Stimulated activated naive CD8-positive, alpha-beta T cell treated with anti-CD3 and anti-CD28 coated beads, Interleukin-15, Interleukin-2, amounts not matched to agents 100 ng/mL and 50 ng/mL, for 24 hours (primary cell): ENCODE data around the gene FURIN.
"Not testable (repeated sequence)": the region's sequence is repeated elsewhere in the genome, so short reads cannot be mapped to it uniquely, and the experiment has no call there.

Experiments
- H3K27ac Mint-ChIP-seq: one replicate; pipeline ENCODE4 v1.8.0; 2021; ENCODE audit warnings: mild to moderate bottlenecking, mixed read lengths
- H3K27me3 Mint-ChIP-seq: one replicate; pipeline ENCODE4 v1.8.0; 2021; ENCODE audit warnings: mixed read lengths
- H3K36me3 Mint-ChIP-seq: one replicate; pipeline ENCODE4 v1.8.0; 2021; ENCODE audit warnings: low read depth, mixed read lengths
- H3K4me1 Mint-ChIP-seq: one replicate; pipeline ENCODE4 v1.8.0; 2021; ENCODE audit warnings: low read depth, mixed read lengths
- H3K4me3 Mint-ChIP-seq: one replicate; pipeline ENCODE4 v1.8.0; 2021; ENCODE audit warnings: mild to moderate bottlenecking, mixed read lengths
- H3K9me3 Mint-ChIP-seq: one replicate; pipeline ENCODE4 v1.8.0; 2021; ENCODE audit warnings: mixed read lengths

FURIN gene

GRCh38 chr15:90890839-90891238 is 22.5 kb downstream of the FURIN start:
- Mint-ChIP-seq H3K4me3 (no peak overlapping the region), H3K36me3 (no peaks in the 10 kb centered on the region), H3K27ac (no peak overlapping the region), H3K4me1 (peaks cover 5% of the 10 kb centered on the region), H3K27me3 (no peaks in the 10 kb centered on the region), H3K9me3 (no peaks in the 10 kb centered on the region)

- Mint-ChIP-seq H3K4me3 (no peak overlapping the region), H3K27me3 (no peaks in the 10 kb centered on the region)
Measured at GRCh38 chr15:90891346-90891949, 23.1 kb downstream of the FURIN start.

GRCh38 chr15:90892023-90892422 is 23.6 kb downstream of the FURIN start:
- Mint-ChIP-seq H3K27ac (no peak overlapping the region), H3K9me3 (no peaks in the 10 kb centered on the region), H3K4me3 (no peak overlapping the region), H3K27me3 (no peaks in the 10 kb centered on the region), H3K4me1 (peaks cover 4% of the 10 kb centered on the region), H3K36me3 (no peaks in the 10 kb centered on the region)

More at GRCh38 chr15:90891346-90891949, 23.1 kb downstream of the FURIN start:
- no peak overlapping the region for H3K27ac Mint-ChIP-seq
- no peaks in the 10 kb centered on the region for H3K36me3 Mint-ChIP-seq
- H3K9me3 Mint-ChIP-seq, result no peaks in the 10 kb centered on the region
- H3K4me1 Mint-ChIP-seq, result peaks cover 1% of the 10 kb centered on the region

GRCh38 chr15:90892498-90893174 is 24.2 kb downstream of the FURIN start:
- Mint-ChIP-seq H3K4me1 (peaks cover 4% of the 10 kb centered on the region), H3K27me3 (no peaks in the 10 kb centered on the region), H3K4me3 (no peak overlapping the region), H3K9me3 (no peaks in the 10 kb centered on the region), H3K36me3 (no peaks in the 10 kb centered on the region), H3K27ac (no peak overlapping the region)

GRCh38 chr15:90893175-90894090 is 25.0 kb downstream of the FURIN start:
- Mint-ChIP-seq H3K27me3 (no peaks in the 10 kb centered on the region), H3K9me3 (no peaks in the 10 kb centered on the region), H3K36me3 (no peaks in the 10 kb centered on the region), H3K4me1 (peaks cover 4% of the 10 kb centered on the region), H3K4me3 (no peak overlapping the region), H3K27ac (no peak overlapping the region)

- no peaks in the 10 kb centered on the region for H3K36me3 Mint-ChIP-seq
- H3K27ac Mint-ChIP-seq, result no peak overlapping the region
- H3K9me3 Mint-ChIP-seq, result no peaks in the 10 kb centered on the region
- no peak overlapping the region for H3K4me3 Mint-ChIP-seq
- H3K4me1 Mint-ChIP-seq, result peaks cover 6% of the 10 kb centered on the region
- H3K27me3 Mint-ChIP-seq, result no peaks in the 10 kb centered on the region
Measured at GRCh38 chr15:90895571-90896117, 27.3 kb downstream of the FURIN start.

- Mint-ChIP-seq H3K4me1 (peaks cover 18% of the 10 kb centered on the region), H3K27ac (peak overlapping the region; percentile 11)
- not testable (repeated sequence) for H3K36me3 Mint-ChIP-seq, H3K27me3 Mint-ChIP-seq, H3K4me3 Mint-ChIP-seq, H3K9me3 Mint-ChIP-seq
Measured at GRCh38 chr15:90897131-90897655, 28.8 kb downstream of the FURIN start.

GRCh38 chr15:90901175-90902039 is 33.0 kb downstream of the FURIN start:
- peaks cover 19% of the 10 kb centered on the region for H3K36me3 Mint-ChIP-seq
- H3K27me3 Mint-ChIP-seq, result no peaks in the 10 kb centered on the region
- peak overlapping the region; percentile 91 for H3K27ac Mint-ChIP-seq
- H3K4me3 Mint-ChIP-seq, result peak overlapping the region; percentile 88
- H3K9me3 Mint-ChIP-seq, result no peaks in the 10 kb centered on the region
- peaks cover 26% of the 10 kb centered on the region for H3K4me1 Mint-ChIP-seq

GRCh38 chr15:90902040-90902839 is 33.9 kb downstream of the FURIN start:
- H3K4me1 Mint-ChIP-seq, result peaks cover 23% of the 10 kb centered on the region
- H3K27ac Mint-ChIP-seq, result peak overlapping the region; percentile 91
- peaks cover 26% of the 10 kb centered on the region for H3K36me3 Mint-ChIP-seq
- H3K9me3 Mint-ChIP-seq, result no peaks in the 10 kb centered on the region
- H3K27me3 Mint-ChIP-seq, result no peaks in the 10 kb centered on the region
- H3K4me3 Mint-ChIP-seq, result peak overlapping the region; percentile 88

- no peaks in the 10 kb centered on the region for H3K27me3 Mint-ChIP-seq
- peak within 1 kb of the TSS; percentile 88 for H3K4me3 Mint-ChIP-seq
- H3K36me3 Mint-ChIP-seq, result peaks cover 34% of the 10 kb centered on the region
- peak within 1 kb of the TSS; percentile 91 for H3K27ac Mint-ChIP-seq
- H3K4me1 Mint-ChIP-seq, result peaks cover 23% of the 10 kb centered on the region
- no peaks in the 10 kb centered on the region for H3K9me3 Mint-ChIP-seq
Measured at GRCh38 chr15:90902840-90903732, 34.7 kb downstream of the FURIN start, which contains the start of gene MAN2A2. MAN2A2 (plus strand) TSS chr15:90903302; CDS start chr15:90904208, 906 bp downstream.

GRCh38 chr15:90903733-90904536 is 35.5 kb downstream of the FURIN start:
- H3K27me3 Mint-ChIP-seq, result no peaks in the 10 kb centered on the region
- H3K4me3 Mint-ChIP-seq, result peak overlapping the region; percentile 81
- peaks cover 39% of the 10 kb centered on the region for H3K36me3 Mint-ChIP-seq
- peaks cover 23% of the 10 kb centered on the region for H3K4me1 Mint-ChIP-seq
- peak overlapping the region; percentile 81 for H3K27ac Mint-ChIP-seq
- H3K9me3 Mint-ChIP-seq, result no peaks in the 10 kb centered on the region

- peaks cover 45% of the 10 kb centered on the region for H3K36me3 Mint-ChIP-seq
- no peaks in the 10 kb centered on the region for H3K27me3 Mint-ChIP-seq
- no peak overlapping the region for H3K4me3 Mint-ChIP-seq
- no peaks in the 10 kb centered on the region for H3K9me3 Mint-ChIP-seq
- H3K4me1 Mint-ChIP-seq, result peaks cover 23% of the 10 kb centered on the region
- no peak overlapping the region for H3K27ac Mint-ChIP-seq
Measured at GRCh38 chr15:90904746-90905145, 36.4 kb downstream of the FURIN start.
